ENCODE data around the gene OR8D1.

OR8D1 gene

GRCh38 chr11:124313849-124314248 lies at the start of gene OR8D1:
OR8D1 (minus strand) TSS chr11:124313949; CDS start chr11:124310766, 3,183 bp downstream.
- no peak for TF ChIP-seq CTCF (IDR thresholded peaks at IDR 0.05; ENCODE audit: low read depth, low read length)
- no peak within 1 kb of the TSS for H3K4me3 ChIP-seq (replicated peaks in 1 of 2; ENCODE audit: low read depth in 2 of 2, low read length in 2 of 2)

GRCh38 chr11:124359566-124359965 lies 45.8 kb upstream of the OR8D1 start:
- no peak overlapping the region for H3K4me3 ChIP-seq (replicated peaks in 1 of 2; ENCODE audit: low read depth in 2 of 2, low read length in 2 of 2)
- TF ChIP-seq CTCF (IDR thresholded peaks at IDR 0.05; ENCODE audit: low read depth, low read length): no peak
- no peak for DNase-seq (ENCODE audit: low read depth in 2 of 2)

More at GRCh38 chr11:124313849-124314248, at the start of gene OR8D1:
- no peak for DNase-seq (ENCODE audit: low read depth in 2 of 2)

DNA sequence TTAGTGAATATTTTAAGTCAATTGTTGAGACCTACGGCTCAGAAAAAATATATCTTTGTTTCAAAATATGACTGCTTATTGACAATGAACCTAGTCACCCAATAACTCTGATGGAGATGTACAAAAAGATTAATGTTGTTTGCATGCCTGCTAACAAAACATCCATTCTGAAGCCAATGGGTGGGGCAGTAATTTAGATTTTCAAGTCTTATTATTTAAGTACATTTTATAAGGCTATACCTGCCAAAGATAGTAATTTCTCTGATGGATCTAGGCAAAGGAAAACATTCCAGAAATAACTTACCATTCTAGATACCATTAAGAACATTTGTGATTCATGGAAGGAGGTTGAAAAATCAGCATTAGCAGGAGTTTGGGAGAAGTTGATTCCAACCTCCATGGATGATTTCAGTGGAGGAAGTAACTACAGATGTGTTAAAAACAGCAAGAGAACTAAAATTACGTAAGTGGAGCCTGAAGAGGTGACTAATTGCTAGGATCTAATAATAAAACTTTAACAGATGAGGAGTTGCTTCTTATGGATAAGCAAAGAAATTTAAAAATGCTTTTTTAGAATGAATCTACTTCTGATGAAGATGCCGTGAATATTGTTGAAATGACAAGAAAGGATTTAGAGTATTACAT lies 32.7 kb upstream of the OR8D1 start:
- no peak for DNase-seq (ENCODE audit: low read depth in 2 of 2)
- H3K4me3 ChIP-seq (replicated peaks in 1 of 2; ENCODE audit: low read depth in 2 of 2, low read length in 2 of 2): no peak overlapping the region
- no peak for TF ChIP-seq CTCF (IDR thresholded peaks at IDR 0.05; ENCODE audit: low read depth, low read length)

- TF ChIP-seq CTCF (IDR thresholded peaks at IDR 0.05; ENCODE audit: low read depth, low read length): no peak
- DNase-seq (ENCODE audit: low read depth in 2 of 2): no peak
- no peak overlapping the region for H3K4me3 ChIP-seq (replicated peaks in 1 of 2; ENCODE audit: low read depth in 2 of 2, low read length in 2 of 2)
Observed at GRCh38 chr11:124344346-124344745, 30.6 kb upstream of the OR8D1 start.

GRCh38 chr11:124340142-124340447 lies 26.3 kb upstream of the OR8D1 start:
- no peak for TF ChIP-seq CTCF (IDR thresholded peaks at IDR 0.05; ENCODE audit: low read depth, low read length)
- DNase-seq (ENCODE audit: low read depth in 2 of 2): no peak
- no peak overlapping the region for H3K4me3 ChIP-seq (replicated peaks in 1 of 2; ENCODE audit: low read depth in 2 of 2, low read length in 2 of 2)

GRCh38 chr11:124339396-124340141 lies 25.8 kb upstream of the OR8D1 start:
- no peak for TF ChIP-seq CTCF (IDR thresholded peaks at IDR 0.05; ENCODE audit: low read depth, low read length)
- H3K4me3 ChIP-seq (replicated peaks in 1 of 2; ENCODE audit: low read depth in 2 of 2, low read length in 2 of 2): no peak overlapping the region
- no peak for DNase-seq (ENCODE audit: low read depth in 2 of 2)
